Measurements from ENCODE around the gene TBC1D22A. TPM values are rescaled to one million over a fixed set of nuclear protein-coding genes. Genes with fewer than 3 reads are reported as not detected.

TBC1D22A gene
- total and polyA plus RNA-seq, 2 donors from 2014 or later: 24.6 to 39.4 TPM

GRCh38 chr22:47190957-47191670 is 428.7 kb downstream of the TBC1D22A start:
- intact Hi-C loops (cut with DNase I): no loop called here
- Histone ChIP-seq H3K9me3 (ENCODE audit: control insufficient read depth in 2 of 3, insufficient read depth in 1 of 3, low read length in 3 of 3) (peaks cover 0 to 4% (median 0%) of the 10 kb centered on the region in 3 donors), H3K27ac (ENCODE audit: low read depth in 2 of 2, low read length in 2 of 2) (no peak overlapping the region), H3K9ac (ENCODE audit: low read length in 3 of 3) (no peak overlapping the region), H3K4me1 (ENCODE audit: control insufficient read depth in 2 of 3, insufficient read depth in 2 of 3, low read depth in 1 of 3, low read length in 3 of 3) (peaks cover 0 to 6% (median 0%) of the 10 kb centered on the region in 3 donors), H3K4me3 (ENCODE audit: low read length in 3 of 3) (no peak overlapping the region), H3K36me3 (ENCODE audit: control insufficient read depth in 2 of 3, insufficient read depth in 3 of 3, low read length in 3 of 3) (no peaks in the 10 kb centered on the region), H3K27me3 (ENCODE audit: control insufficient read depth, insufficient read depth, low read length) (no peaks in the 10 kb centered on the region)
- peak in 2 of 5 donors; percentile 29 to 43 for DNase-seq
- no peak for FAIRE-seq
- TF ChIP-seq, protein P1, sequence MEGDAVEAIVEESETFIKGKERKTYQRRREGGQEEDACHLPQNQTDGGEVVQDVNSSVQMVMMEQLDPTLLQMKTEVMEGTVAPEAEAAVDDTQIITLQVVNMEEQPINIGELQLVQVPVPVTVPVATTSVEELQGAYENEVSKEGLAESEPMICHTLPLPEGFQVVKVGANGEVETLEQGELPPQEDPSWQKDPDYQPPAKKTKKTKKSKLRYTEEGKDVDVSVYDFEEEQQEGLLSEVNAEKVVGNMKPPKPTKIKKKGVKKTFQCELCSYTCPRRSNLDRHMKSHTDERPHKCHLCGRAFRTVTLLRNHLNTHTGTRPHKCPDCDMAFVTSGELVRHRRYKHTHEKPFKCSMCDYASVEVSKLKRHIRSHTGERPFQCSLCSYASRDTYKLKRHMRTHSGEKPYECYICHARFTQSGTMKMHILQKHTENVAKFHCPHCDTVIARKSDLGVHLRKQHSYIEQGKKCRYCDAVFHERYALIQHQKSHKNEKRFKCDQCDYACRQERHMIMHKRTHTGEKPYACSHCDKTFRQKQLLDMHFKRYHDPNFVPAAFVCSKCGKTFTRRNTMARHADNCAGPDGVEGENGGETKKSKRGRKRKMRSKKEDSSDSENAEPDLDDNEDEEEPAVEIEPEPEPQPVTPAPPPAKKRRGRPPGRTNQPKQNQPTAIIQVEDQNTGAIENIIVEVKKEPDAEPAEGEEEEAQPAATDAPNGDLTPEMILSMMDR (IDR thresholded peaks at IDR 0.05; ENCODE audit: borderline replicate concordance, extremely low read depth, insufficient read depth): no peak

DNA sequence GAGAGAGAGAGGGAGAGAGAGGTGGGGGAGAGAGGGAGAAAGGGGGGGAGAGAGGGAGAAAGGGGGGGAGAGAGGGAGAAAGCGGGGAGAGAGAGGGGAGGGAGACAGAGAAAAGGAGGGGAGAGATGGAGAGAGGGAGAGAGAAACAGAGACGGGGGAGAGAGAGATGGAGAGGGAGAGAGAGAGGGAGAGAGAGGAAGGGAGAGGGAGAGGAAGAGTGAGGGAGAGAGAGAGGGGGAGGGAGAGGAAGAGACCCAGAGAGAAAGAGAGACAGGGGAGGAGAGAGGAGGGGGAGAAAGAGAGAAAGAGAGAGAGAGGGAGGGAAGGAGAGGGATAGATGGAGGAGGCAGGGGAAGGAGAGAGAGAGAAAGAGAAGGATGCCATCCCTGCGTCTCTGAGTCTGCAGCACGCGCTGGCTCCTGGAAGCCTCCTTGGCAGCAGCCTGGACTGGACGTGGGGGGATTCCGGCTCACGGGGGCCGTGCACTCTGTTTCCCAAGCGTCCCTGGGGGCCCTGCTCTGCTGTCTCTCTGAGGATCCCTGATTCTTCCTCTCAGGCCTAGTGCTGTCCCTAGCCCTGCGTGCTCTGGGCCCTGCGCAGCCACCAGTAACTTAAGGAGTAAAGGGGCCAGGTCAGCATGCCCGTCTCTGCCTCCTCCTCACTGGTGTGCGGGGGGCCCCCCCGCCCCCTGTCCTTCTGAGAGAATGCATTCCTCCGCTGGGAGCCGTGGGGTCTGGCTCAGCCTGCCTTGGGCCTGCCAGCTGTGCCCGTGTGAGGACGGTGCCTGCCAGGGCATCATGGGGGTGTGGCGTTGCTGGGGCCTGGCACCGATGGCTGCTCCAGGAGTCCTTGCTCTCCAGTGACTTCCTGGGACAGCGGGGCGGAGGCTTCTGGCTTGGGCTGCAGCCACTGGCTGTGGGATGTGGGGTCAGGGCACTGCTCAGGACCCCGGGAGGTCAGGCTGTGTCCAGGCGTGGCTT is 429.5 kb downstream of the TBC1D22A start:
- Histone ChIP-seq H3K4me1 (ENCODE audit: control insufficient read depth in 2 of 3, insufficient read depth in 2 of 3, low read depth in 1 of 3, low read length in 3 of 3) (peaks cover 0 to 6% (median 3%) of the 10 kb centered on the region in 3 donors), H3K27me3 (ENCODE audit: control insufficient read depth, insufficient read depth, low read length) (no peaks in the 10 kb centered on the region), H3K9ac (ENCODE audit: low read length in 3 of 3) (no peak overlapping the region), H3K4me3 (ENCODE audit: low read length in 3 of 3) (no peak overlapping the region), H3K36me3 (ENCODE audit: control insufficient read depth in 2 of 3, insufficient read depth in 3 of 3, low read length in 3 of 3) (no peaks in the 10 kb centered on the region), H3K9me3 (ENCODE audit: control insufficient read depth in 2 of 3, insufficient read depth in 1 of 3, low read length in 3 of 3) (no peaks in the 10 kb centered on the region), H3K27ac (ENCODE audit: low read depth in 2 of 2, low read length in 2 of 2) (no peak overlapping the region)
- no peak for FAIRE-seq
- TF ChIP-seq, protein P1 (IDR thresholded peaks at IDR 0.05; ENCODE audit: borderline replicate concordance, extremely low read depth, insufficient read depth): no peak
- intact Hi-C loops (cut with DNase I): no loop called here
- DNase-seq: peak; percentile 50 to 73 (median 64)

DNA sequence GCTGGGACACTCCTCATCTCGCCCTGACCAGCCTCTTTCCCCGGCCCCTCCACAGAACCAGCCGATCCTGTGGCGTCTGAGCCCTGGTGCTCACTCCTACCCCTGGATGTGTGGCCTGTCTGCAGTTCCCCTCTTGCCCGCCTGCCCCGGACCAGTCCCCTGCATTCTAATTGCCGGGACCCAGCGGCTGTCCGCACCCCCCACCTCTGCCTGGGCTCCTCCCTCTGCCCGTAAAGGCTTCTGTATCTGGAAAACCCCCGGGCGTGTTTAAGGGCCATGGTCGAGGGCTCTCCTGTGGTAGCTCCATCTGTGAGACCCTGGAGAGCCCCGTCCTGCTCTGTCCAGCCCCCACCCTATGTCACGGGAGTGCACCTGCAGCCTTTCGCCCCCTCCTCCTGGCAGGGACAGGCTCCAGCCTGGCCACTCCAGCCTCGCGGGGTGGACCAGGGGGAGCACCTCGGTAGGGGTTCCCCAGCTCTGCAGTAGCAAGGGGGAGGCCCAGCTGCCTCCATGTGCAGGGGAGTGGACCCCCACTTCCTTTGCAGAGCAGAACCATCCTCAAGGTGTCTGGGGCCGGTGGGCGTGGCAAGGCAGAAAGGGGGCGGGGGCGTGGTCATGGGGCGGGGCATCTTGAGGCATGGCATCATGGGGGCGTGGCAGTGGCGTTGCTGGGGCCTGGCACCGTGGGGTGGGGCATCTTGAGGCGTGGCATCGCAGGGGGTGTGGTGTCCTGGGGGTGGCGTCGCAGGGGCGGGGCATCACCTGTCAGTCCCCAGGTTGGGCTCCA is 430.4 kb downstream of the TBC1D22A start:
- DNase-seq (peak in 2 of 5 donors; percentile 11 to 63), FAIRE-seq (no peak)
- H3K4me1 ChIP-seq (ENCODE audit: control insufficient read depth in 2 of 3, insufficient read depth in 2 of 3, low read depth in 1 of 3, low read length in 3 of 3): peaks cover 0 to 6% (median 3%) of the 10 kb centered on the region in 3 donors

More for the DNA sequence above, 430.4 kb downstream of the TBC1D22A start:
- Histone ChIP-seq H3K27ac (ENCODE audit: low read depth in 2 of 2, low read length in 2 of 2) (no peak overlapping the region), H3K27me3 (ENCODE audit: control insufficient read depth, insufficient read depth, low read length) (no peaks in the 10 kb centered on the region), H3K4me3 (ENCODE audit: low read length in 3 of 3) (no peak overlapping the region), H3K9me3 (ENCODE audit: control insufficient read depth in 2 of 3, insufficient read depth in 1 of 3, low read length in 3 of 3) (no peaks in the 10 kb centered on the region), H3K9ac (ENCODE audit: low read length in 3 of 3) (no peak overlapping the region), H3K36me3 (ENCODE audit: control insufficient read depth in 2 of 3, insufficient read depth in 3 of 3, low read length in 3 of 3) (no peaks in the 10 kb centered on the region)
- intact Hi-C loops (cut with DNase I): no loop called here
- TF ChIP-seq, protein P1 (IDR thresholded peaks at IDR 0.05; ENCODE audit: borderline replicate concordance, extremely low read depth, insufficient read depth): no peak
